Thoracic aorta (tissue), 2 donors: Measurements from ENCODE around the gene TEX26. TPM values are rescaled to one million over a fixed set of nuclear protein-coding genes. Genes with fewer than 3 reads are reported as not detected.

Source experiments
- ATAC-seq: fragments of 150-250 bp; one replicate; pipeline ENCODE4 v1.8.0; 2017; ENCODE audit warnings: low read depth; ENCODE audit not compliant: insufficient number of reproducible peaks, low FRiP score
- DNase-seq: peaks from one replicate; pipeline ENCODE4 v3.0.0-alpha.2; 2020; ENCODE audit warnings: low spot score
- H3K27ac ChIP-seq, 2 donors: fragments of 200-600 bp; sonication (generic); 1 replicate in 1 of 2; 2 replicates in 1 of 2; pipeline ENCODE4 v1.5.1; 2016; ENCODE audit warnings: mild to moderate bottlenecking in 2 of 2, moderate library complexity in 2 of 2
- H3K27me3 ChIP-seq: fragments of 200-600 bp; sonication (generic); replicated peaks from 2 replicates; pipeline ENCODE4 v1.6.0; 2016; ENCODE audit warnings: mild to moderate bottlenecking; ENCODE audit not compliant: insufficient read depth
- H3K36me3 ChIP-seq: fragments of 200-600 bp; sonication (generic); one replicate; pipeline ENCODE4 v1.5.1; 2016
- H3K4me1 ChIP-seq, 2 donors: fragments of 200-600 bp; sonication (generic); 1 replicate in 1 of 2; 2 replicates in 1 of 2; pipeline versions ENCODE4 v1.5.1 to v1.6.0; 2016; ENCODE audit warnings: low read depth in 2 of 2, mild to moderate bottlenecking in 1 of 2; ENCODE audit not compliant: control insufficient read depth in 1 of 2
- H3K4me3 ChIP-seq: fragments of 200-600 bp; sonication (generic); 2 replicates; pipeline ENCODE4 v1.5.1; 2016; ENCODE audit warnings: mild to moderate bottlenecking
- H3K9me3 ChIP-seq: fragments of 200-600 bp; sonication (generic); 2 replicates; pipeline ENCODE4 v1.5.1; 2016
- CTCF ChIP-seq: fragments of 200-600 bp; sonication (generic); IDR thresholded peaks from one replicate; pipeline ENCODE4 v1.5.1; 2019; ENCODE audit warnings: antibody characterized with exemption
- total RNA-seq, 2 donors: library from RNA; depleted of rRNA; stranded (reverse); fragments of >200 nt; gene quantifications; one replicate each; pipeline versions ENCODE4 v1.1.0 to v1.2.3, GENCODE V29; 2016

TEX26 gene
- total RNA-seq, 2 donors from 2014 or later: not detected

- H3K4me1 ChIP-seq: peaks cover 0 to 15% of the 10 kb centered on the region in 2 donors
- no peak for TF ChIP-seq CTCF
- no peaks in the 10 kb centered on the region for H3K9me3 ChIP-seq
- ATAC-seq: no peak
- H3K4me3 ChIP-seq: no peak overlapping the region
- no peak for DNase-seq
- no peaks in the 10 kb centered on the region for H3K36me3 ChIP-seq
- H3K27ac ChIP-seq: no peak overlapping the region
- no peaks in the 10 kb centered on the region for H3K27me3 ChIP-seq
These were observed 4.5 kb downstream of the TEX26 start for GRCh38 chr13:30936971-30937370.

GRCh38 chr13:30943881-30944280 is 11.4 kb downstream of the TEX26 start:
- ATAC-seq (no peak), DNase-seq (no peak)
- Histone ChIP-seq H3K4me3 (no peak overlapping the region), H3K27ac (no peak overlapping the region), H3K9me3 (peaks cover 11% of the 10 kb centered on the region), H3K36me3 (no peaks in the 10 kb centered on the region), H3K27me3 (no peaks in the 10 kb centered on the region), H3K4me1 (no peaks in the 10 kb centered on the region)
- no peak for TF ChIP-seq CTCF

- Histone ChIP-seq H3K27ac (no peak overlapping the region), H3K9me3 (peaks cover 7% of the 10 kb centered on the region), H3K4me3 (no peak overlapping the region), H3K27me3 (no peaks in the 10 kb centered on the region), H3K36me3 (no peaks in the 10 kb centered on the region), H3K4me1 (no peaks in the 10 kb centered on the region)
- no peak for ATAC-seq
- DNase-seq: no peak
- no peak for TF ChIP-seq CTCF
These were observed 24.9 kb downstream of the TEX26 start for GRCh38 chr13:30957258-30957943.

- Histone ChIP-seq H3K27me3 (no peaks in the 10 kb centered on the region), H3K27ac (no peak overlapping the region), H3K4me1 (no peaks in the 10 kb centered on the region), H3K36me3 (no peaks in the 10 kb centered on the region), H3K9me3 (peaks cover 7% of the 10 kb centered on the region), H3K4me3 (no peak overlapping the region)
- no peak for TF ChIP-seq CTCF
- DNase-seq (no peak), ATAC-seq (no peak)
These were observed 27.2 kb downstream of the TEX26 start for GRCh38 chr13:30959678-30960077.

- ATAC-seq: no peak
- Histone ChIP-seq H3K36me3 (no peaks in the 10 kb centered on the region), H3K27ac (no peak overlapping the region), H3K9me3 (peaks cover 7% of the 10 kb centered on the region), H3K27me3 (no peaks in the 10 kb centered on the region), H3K4me1 (no peaks in the 10 kb centered on the region), H3K4me3 (no peak overlapping the region)
- TF ChIP-seq CTCF: no peak
- DNase-seq: no peak
These were observed 31.3 kb downstream of the TEX26 start for GRCh38 chr13:30963791-30964190.
